Measurements from ENCODE around the gene TPRG1L.
A peak's percentile ranks its signal among the peaks of the same experiment; 100 is the strongest.

The TPRG1L gene

GRCh38 chr1:3630914-3631313 is 6.1 kb downstream of the TPRG1L start:
- no peak for DNase-seq (ENCODE audit: low spot score)

GRCh38 chr1:3631320-3632260 is 6.8 kb downstream of the TPRG1L start:
- DNase-seq (ENCODE audit: low spot score): no peak
- TF ChIP-seq CTCF (IDR thresholded peaks at IDR 0.05): no peak
- Histone ChIP-seq H3K4me3 (no peak overlapping the region), H3K27ac (no peak overlapping the region)

More at GRCh38 chr1:3630914-3631313, 6.1 kb downstream of the TPRG1L start:
- no peak for TF ChIP-seq CTCF (IDR thresholded peaks at IDR 0.05)
- Histone ChIP-seq H3K4me3 (no peak overlapping the region), H3K27ac (no peak overlapping the region)

GRCh38 chr1:3632298-3632697 is 7.5 kb downstream of the TPRG1L start:
- Histone ChIP-seq H3K4me3 (no peak overlapping the region), H3K27ac (no peak overlapping the region)
- no peak for DNase-seq (ENCODE audit: low spot score)
- TF ChIP-seq CTCF (IDR thresholded peaks at IDR 0.05): no peak

GRCh38 chr1:3632716-3633343 is 8.0 kb downstream of the TPRG1L start:
- DNase-seq (ENCODE audit: low spot score): no peak
- Histone ChIP-seq H3K4me3 (no peak overlapping the region), H3K27ac (no peak overlapping the region)
- TF ChIP-seq CTCF (IDR thresholded peaks at IDR 0.05): no peak

GRCh38 chr1:3633344-3634058 is 8.7 kb downstream of the TPRG1L start:
- DNase-seq (ENCODE audit: low spot score): no peak
- H3K4me3 ChIP-seq: no peak overlapping the region
- TF ChIP-seq CTCF (IDR thresholded peaks at IDR 0.05): no peak
- no peak overlapping the region for H3K27ac ChIP-seq

- no peak for TF ChIP-seq CTCF (IDR thresholded peaks at IDR 0.05)
- Histone ChIP-seq H3K4me3 (no peak overlapping the region), H3K27ac (no peak overlapping the region)
- DNase-seq (ENCODE audit: low spot score): peak; percentile 56
Measured at GRCh38 chr1:3634059-3634800, 9.4 kb downstream of the TPRG1L start.

Data from coronary artery (tissue), 2 donors.